ENCODE data around the gene DNAJB2. TPM values are rescaled to one million over a fixed set of nuclear protein-coding genes. Genes with fewer than 3 reads are reported as not detected.
"Not testable (repeated sequence)": the region's sequence is repeated elsewhere in the genome, so short reads cannot be mapped to it uniquely, and the experiment has no call there.

DNAJB2 gene
- total RNA-seq, 1 donor from 2014 or later, result 93.6 TPM

DNA sequence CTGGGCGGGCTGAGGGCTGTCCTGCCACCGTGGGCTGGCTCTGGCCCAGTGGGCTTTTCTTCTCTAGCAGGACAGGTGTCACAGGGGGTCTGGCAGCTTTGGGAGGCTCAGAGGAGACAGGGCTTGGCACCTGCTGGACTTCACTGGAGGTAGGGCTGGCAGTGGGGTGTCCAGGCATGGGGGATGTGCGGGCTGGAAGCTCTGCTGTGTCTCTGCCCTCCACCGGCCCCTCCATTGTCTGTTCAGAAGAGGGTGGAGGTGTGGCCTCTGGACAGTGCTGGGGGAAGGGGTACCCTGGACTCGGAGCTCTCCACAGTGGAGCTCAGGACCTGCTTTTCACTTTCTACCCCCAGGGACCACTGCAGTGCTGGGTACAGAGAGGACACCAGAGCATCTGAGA, 20.9 kb downstream of the DNAJB2 start:
- DNase-seq (ENCODE audit: low spot score), result no peak

- no peak for DNase-seq (ENCODE audit: low spot score)
Measured at GRCh38 chr2:219302412-219302968, 23.3 kb downstream of the DNAJB2 start.

GRCh38 chr2:219304223-219304622, 25.1 kb downstream of the DNAJB2 start:
- no peak for DNase-seq (ENCODE audit: low spot score)

DNA sequence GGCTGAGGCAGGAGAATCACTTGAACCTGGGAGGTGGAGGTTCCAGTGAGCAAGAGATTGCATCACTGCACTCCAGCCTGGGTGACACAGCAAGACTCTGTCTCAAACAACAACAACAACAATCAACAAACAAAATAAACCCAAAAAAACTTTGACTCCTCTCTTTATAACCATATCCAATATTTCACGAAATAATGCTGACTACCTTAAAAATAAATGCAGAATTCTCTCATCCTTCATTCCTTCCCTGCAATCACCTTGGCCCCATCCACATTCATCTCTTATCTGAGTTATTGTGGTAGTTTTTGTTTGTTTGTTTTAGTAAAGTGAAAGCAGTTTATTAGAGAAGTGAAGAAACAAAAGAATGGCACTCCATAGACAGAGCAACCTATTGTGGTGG, 26.9 kb downstream of the DNAJB2 start:
- no peak for DNase-seq (ENCODE audit: low spot score)

- no peak for DNase-seq (ENCODE audit: low spot score)
Measured at GRCh38 chr2:219308142-219309101, 29.3 kb downstream of the DNAJB2 start.

DNA sequence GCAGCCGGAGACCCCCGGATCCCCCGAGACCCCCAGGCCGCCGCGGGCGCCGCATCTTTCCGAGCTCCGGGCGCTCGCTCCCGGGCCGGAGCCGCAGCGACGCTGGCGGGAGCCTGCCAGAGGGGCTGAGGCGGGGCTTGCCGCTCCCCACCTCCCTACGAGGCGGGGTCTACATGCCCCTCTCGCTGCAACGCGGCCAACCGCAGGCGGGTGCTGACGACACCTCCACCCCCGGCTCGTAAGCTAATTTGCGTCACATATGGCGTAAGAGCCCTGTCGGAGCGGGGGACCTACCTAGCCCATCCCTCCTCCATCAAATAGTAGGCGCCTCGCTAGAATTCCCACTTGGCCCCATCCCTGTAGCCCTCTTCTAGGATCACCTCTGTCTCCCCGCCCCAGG, 30.1 kb downstream of the DNAJB2 start, which contains the start of gene PTPRN:
Gene PTPRN, minus strand, starts transcription at position 124 of the 400 bp plus-strand sequence. Its CDS starts 69 bp downstream, at position 55.
- no peak for DNase-seq (ENCODE audit: low spot score)

- not testable (repeated sequence) for DNase-seq (ENCODE audit: low spot score)
Measured at GRCh38 chr2:219312683-219313263, 33.6 kb downstream of the DNAJB2 start.

DNA sequence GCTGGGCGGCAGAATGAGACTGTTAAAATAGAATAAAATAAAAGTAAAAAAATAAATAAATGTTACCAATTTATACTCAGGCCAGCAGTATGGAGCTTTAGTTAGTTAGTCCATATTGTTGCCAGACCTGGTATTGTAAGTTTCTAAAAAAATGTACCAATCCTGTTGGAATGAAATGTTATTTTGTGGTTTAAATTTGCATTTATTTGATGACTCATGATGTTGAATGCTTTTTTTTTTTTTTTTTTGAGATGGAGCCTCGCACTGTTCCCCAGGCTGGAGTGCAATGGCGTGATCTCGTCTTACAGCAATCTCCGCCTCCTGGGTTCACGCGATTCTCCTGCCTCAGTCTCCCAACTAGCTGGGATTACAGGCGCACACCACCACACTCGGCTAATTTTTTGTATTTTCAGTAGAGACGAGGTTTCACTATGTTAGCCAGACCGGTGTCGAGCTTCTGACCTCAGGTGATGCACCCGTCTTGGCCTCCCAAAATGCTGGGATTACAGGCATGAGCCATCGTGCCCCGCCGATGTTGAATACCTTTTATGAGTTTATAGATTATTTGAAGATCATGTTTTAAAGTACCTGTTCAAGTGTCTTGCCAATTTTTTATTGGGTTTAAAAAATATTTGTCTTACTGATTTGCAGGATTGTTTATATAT, 35.8 kb downstream of the DNAJB2 start:
- DNase-seq (ENCODE audit: low spot score), result no peak

DNA sequence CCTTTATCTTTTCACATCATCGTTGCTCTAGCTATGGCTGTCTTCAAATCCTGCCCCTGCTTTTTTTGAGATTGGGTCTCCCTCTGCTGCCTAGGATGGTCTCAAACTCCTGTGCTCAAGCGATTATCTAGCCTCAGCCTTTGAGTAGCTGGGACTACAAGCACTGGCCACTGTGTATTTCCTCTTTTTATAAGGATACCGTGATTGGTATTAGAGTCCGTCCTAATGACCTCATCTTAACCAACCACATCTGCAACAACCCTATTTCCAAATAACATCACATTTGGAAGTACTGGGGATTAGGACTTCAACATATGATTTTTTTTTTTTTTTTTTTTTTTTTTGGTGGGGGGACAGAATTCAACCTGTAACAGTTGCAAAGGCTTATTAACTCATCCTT, 44.3 kb downstream of the DNAJB2 start:
- DNase-seq (ENCODE audit: low spot score), result no peak

- DNase-seq (ENCODE audit: low spot score), result no peak
Measured at GRCh38 chr2:219325136-219325535, 46.0 kb downstream of the DNAJB2 start.

DNA sequence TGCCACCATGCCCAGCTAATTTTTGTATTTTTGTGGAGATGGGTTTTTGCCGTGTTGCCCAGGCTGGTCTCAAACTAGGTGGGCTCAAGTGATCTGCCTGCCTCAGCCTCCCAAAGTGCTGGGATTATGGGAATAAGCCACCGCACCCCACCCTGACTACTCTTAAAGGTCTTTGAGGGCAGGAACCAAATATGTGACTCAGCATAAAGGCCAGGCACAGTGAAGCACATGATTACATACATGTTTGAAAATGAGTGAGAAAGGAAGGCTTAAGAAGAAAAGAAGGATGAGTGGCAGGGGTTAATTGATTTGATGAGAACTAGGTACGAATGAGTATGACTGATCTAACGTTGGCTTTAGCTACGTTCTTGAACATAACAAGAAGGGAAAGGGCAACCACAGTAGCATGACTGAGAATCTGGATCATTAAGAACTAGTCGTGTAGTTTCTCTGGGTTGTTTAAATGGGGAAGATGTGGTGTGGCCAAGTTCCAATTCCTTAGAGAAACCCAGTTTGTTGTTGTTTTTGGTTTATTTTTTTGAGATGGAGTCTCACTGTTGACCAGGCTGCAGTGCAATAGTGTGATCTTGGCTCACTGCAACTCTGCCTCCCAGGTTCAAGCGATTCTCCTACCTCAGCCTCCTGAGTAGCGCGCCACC, 46.6 kb downstream of the DNAJB2 start:
- no peak for DNase-seq (ENCODE audit: low spot score)

DNA sequence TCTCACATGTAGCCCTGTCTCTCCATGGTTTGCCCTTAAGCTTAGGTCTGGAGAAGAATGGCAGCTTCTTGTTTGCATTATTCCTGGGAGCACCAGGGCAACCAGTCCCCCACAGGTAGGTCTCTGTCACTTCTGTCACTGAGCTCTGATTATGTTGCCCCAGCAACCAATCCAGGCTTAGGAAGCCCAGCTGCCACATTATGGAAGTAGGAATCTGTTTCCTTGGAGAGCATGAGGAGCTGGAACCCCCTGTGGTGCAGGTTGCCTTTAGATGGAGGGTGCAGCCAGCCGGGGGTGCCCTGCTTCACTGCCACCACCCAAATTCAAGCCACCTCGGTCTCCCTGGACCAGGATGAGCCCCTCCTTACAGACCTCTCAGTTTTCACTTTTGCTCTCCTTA, 48.6 kb downstream of the DNAJB2 start:
- no peak for DNase-seq (ENCODE audit: low spot score)

DNA sequence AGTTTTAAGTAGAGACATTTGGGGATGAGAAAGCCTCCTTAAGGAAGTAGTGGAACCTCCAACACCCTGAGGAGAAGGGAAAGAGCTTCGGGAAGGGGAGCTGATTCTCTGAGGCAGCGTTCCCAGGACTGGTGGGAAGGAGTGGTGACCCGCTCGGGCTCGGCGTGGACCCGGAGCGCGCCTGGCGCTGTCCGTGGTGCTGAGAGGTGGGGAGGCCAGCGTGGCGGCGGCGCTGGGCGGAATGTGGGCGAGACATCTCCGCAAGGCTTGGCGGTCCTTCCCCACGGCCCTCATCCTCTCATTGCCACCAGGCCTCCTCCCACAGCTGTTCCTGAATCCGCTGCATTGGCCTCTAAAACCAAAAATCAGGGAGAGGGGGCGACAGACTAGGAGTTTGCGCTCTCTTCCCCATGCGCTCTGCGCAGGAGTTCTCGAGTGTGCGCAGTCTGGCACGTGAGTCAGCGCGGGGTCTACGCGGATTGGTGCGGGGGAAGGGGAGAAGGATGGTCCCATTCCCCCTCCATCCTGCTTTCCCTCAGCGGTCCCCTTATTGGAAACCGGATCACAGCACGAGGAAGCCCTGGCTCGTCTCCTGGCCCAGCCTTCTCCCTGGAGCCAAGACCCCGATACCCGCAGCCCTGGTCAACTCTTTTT, 52.5 kb downstream of the DNAJB2 start:
- no peak for DNase-seq (ENCODE audit: low spot score)

- DNase-seq (ENCODE audit: low spot score), result no peak
Measured at GRCh38 chr2:219332542-219332941, 53.4 kb downstream of the DNAJB2 start, which contains the start of gene RESP18. RESP18 (minus strand) TSS chr2:219332744.

GRCh38 chr2:219334076-219334475, 54.9 kb downstream of the DNAJB2 start:
- no peak for DNase-seq (ENCODE audit: low spot score)

DNA sequence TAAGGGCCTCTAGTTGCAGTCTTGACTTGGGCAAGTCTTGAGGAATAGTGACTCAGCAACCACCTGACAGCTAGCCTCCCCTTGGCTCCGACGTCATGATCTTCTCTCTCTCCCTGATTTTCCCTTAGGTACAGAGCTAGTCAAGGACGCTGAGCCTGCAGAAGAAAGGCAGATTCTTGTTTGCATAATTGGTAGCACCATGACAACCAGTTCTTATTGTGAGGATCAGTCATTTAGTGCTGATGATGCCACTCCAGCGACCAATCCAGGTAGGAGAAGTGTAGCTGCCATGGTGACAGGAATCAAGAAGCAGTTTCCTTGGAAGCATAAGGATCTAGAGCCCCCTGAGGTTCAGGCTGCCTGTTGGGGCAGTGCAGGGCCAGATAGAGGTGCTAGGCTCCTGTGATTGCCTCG, 56.2 kb downstream of the DNAJB2 start:
- DNase-seq (ENCODE audit: low spot score), result no peak

Other genes with a start within 250 kb of the DNAJB2 start
- gene CFAP65, start 237.8 kb upstream of the DNAJB2 start, total RNA-seq, result not detected
- not detected for gene IHH, start 218.4 kb upstream of the DNAJB2 start, total RNA-seq
- 13.9 TPM for gene NHEJ1, start 118.6 kb upstream of the DNAJB2 start, total RNA-seq
- gene SLC23A3, start 109.3 kb upstream of the DNAJB2 start, total RNA-seq, result 1.6 TPM
- gene CNPPD1, start 102.4 kb upstream of the DNAJB2 start, total RNA-seq, result 56.4 TPM
- gene RETREG2, start 101.1 kb upstream of the DNAJB2 start, total RNA-seq, result 79.6 TPM
- gene ZFAND2B, start 72.6 kb upstream of the DNAJB2 start, total RNA-seq, result 28.7 TPM
- gene ABCB6, start 60.4 kb upstream of the DNAJB2 start, total RNA-seq, result 36.1 TPM
- 31.6 TPM for gene ATG9A, start 49.7 kb upstream of the DNAJB2 start, total RNA-seq
- 73.1 TPM for gene ANKZF1, start 49.6 kb upstream of the DNAJB2 start, total RNA-seq
- 9.9 TPM for gene GLB1L, start 33.9 kb upstream of the DNAJB2 start, total RNA-seq
- gene STK16, start 33.9 kb upstream of the DNAJB2 start, total RNA-seq, result 32.9 TPM
- gene TUBA4B, start 26.1 kb upstream of the DNAJB2 start, total RNA-seq, result not detected
- 85.1 TPM for gene TUBA4A, start 25.4 kb upstream of the DNAJB2 start, total RNA-seq
- not detected for gene PTPRN, start 30.0 kb downstream of the DNAJB2 start, total RNA-seq
- not detected for gene RESP18, start 53.4 kb downstream of the DNAJB2 start, total RNA-seq
- 86.6 TPM for gene DNPEP, start 108.5 kb downstream of the DNAJB2 start, total RNA-seq
- gene DES, start 139.0 kb downstream of the DNAJB2 start, total RNA-seq, result 1,211 TPM
- 76.6 TPM for gene SPEG, start 155.5 kb downstream of the DNAJB2 start, total RNA-seq
- gene GMPPA, start 219.5 kb downstream of the DNAJB2 start, total RNA-seq, result 31.9 TPM
- 0.13 TPM for gene ASIC4, start 235.1 kb downstream of the DNAJB2 start, total RNA-seq